Thyroid gland (tissue), 4 donors: ENCODE measurements around the gene S1PR1.

Experiments
- POLR2A ChIP-seq, 2 donors: fragments of 450-650 bp; IDR thresholded peaks; one replicate each; pipeline ENCODE4 v1.6.1; 2017; ENCODE audit warnings: antibody characterized with exemption in 2 of 2, mild to moderate bottlenecking in 2 of 2, moderate library complexity in 1 of 2
- TF ChIP-seq, protein P1 (sequence below), 6 experiments: fragments of 200-600 bp in 3 of 6; fragments of 450-650 bp in 3 of 6; sonication (generic) in 3 of 6; IDR thresholded peaks; one replicate each; pipeline ENCODE4 v1.5.1; 2016 to 2019; ENCODE audit warnings: antibody characterized with exemption in 6 of 6, mild to moderate bottlenecking in 2 of 6, inconsistent platforms in 1 of 6, moderate library complexity in 1 of 6

DNA sequence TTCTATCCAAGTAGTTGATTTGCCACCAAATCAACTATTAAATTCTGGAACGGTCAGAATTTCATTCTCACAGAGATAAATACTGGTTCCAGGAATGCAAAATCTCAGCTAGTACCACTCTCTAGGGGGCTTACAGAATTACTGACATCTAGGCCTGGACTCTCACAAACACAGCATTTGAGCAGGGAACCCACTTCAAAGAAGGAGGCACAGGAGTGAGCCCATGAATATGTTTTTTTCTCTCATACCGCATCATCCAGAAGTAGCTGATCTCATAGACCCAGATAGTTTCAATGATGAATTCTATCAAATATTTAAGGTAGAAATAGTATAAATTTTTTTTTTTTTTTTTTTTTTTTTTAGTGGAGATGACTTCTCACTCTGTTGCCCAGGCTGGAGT is 32.1 kb downstream of the S1PR1 start:
- TF ChIP-seq, protein P1, sequence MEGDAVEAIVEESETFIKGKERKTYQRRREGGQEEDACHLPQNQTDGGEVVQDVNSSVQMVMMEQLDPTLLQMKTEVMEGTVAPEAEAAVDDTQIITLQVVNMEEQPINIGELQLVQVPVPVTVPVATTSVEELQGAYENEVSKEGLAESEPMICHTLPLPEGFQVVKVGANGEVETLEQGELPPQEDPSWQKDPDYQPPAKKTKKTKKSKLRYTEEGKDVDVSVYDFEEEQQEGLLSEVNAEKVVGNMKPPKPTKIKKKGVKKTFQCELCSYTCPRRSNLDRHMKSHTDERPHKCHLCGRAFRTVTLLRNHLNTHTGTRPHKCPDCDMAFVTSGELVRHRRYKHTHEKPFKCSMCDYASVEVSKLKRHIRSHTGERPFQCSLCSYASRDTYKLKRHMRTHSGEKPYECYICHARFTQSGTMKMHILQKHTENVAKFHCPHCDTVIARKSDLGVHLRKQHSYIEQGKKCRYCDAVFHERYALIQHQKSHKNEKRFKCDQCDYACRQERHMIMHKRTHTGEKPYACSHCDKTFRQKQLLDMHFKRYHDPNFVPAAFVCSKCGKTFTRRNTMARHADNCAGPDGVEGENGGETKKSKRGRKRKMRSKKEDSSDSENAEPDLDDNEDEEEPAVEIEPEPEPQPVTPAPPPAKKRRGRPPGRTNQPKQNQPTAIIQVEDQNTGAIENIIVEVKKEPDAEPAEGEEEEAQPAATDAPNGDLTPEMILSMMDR (IDR thresholded peaks at IDR 0.05), result no peak
- no peak for TF ChIP-seq POLR2A (IDR thresholded peaks at IDR 0.05)
